ENCODE measurements around the gene SLC22A23.

The SLC22A23 gene, protein sequence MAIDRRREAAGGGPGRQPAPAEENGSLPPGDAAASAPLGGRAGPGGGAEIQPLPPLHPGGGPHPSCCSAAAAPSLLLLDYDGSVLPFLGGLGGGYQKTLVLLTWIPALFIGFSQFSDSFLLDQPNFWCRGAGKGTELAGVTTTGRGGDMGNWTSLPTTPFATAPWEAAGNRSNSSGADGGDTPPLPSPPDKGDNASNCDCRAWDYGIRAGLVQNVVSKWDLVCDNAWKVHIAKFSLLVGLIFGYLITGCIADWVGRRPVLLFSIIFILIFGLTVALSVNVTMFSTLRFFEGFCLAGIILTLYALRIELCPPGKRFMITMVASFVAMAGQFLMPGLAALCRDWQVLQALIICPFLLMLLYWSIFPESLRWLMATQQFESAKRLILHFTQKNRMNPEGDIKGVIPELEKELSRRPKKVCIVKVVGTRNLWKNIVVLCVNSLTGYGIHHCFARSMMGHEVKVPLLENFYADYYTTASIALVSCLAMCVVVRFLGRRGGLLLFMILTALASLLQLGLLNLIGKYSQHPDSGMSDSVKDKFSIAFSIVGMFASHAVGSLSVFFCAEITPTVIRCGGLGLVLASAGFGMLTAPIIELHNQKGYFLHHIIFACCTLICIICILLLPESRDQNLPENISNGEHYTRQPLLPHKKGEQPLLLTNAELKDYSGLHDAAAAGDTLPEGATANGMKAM

DNA sequence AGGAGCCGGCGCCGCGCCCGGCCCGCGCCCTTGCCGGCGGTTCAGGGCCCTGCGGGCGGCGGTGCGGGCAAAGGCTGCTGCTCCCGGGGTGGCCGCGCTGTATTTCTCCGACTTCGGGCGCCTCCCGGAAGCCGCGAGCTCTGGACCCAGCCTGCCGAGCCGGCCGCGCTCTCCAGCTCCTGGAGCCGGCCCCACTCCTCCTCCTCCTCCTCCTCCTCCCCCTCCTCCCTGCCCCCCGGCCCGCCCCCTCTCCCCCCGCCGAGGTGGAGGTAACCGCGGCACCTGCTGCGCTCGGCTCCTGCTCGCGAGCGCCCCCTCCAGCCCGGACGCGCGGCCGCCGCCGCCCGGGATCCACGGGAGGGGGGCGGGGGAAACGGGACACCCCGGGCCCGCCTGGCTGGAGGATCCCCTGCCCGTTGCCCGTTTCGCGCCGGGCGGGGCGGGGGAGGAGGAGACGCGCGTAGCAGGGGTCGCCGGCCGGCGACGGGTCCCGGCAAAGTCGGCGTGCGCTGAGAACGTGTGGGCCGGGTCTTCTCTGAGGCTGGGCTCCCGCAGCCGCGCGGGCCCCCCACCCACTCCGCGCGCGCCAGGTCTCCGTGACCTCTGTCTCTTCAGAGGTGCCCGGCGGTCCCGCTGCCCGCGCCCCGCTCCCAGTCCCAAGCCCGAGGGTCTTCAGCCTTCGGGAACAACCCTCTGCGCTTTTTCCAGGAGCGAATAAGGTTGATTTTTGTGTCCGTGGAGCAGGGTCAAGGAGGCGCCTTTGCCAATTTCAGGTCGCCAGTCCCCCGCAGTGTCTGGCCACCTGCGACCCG, at the start of gene SLC22A23:
TSS of gene SLC22A23 (minus strand) at position 153 of the 812 bp plus-strand sequence. CDS start 491 bp downstream, outside the sequence.
- in situ Hi-C loops (cut with MboI; ENCODE audit: low sequenced_read_pairs) = no loop called here

DNA sequence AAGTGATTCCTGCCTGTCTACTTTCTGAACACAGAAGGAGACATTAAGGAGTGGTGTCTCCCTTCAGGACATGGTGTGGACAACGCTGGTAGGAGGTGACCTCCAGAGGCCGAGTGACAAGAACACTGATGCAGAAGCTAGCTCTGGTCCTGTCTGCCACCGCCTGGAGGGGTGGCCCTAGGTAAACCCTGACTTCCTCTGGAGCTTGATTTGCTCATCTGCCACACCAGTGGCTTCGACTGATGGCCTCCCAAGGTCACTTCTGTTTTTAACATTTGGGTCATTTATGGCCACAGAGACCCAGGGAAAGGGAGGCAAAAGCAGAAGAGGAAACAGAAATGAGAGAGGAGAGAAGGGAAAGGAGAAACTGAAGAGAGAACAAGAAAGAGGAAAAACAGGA, 49.4 kb upstream of the SLC22A23 start:
- in situ Hi-C loops (cut with MboI; ENCODE audit: low sequenced_read_pairs) = no loop called here

DNA sequence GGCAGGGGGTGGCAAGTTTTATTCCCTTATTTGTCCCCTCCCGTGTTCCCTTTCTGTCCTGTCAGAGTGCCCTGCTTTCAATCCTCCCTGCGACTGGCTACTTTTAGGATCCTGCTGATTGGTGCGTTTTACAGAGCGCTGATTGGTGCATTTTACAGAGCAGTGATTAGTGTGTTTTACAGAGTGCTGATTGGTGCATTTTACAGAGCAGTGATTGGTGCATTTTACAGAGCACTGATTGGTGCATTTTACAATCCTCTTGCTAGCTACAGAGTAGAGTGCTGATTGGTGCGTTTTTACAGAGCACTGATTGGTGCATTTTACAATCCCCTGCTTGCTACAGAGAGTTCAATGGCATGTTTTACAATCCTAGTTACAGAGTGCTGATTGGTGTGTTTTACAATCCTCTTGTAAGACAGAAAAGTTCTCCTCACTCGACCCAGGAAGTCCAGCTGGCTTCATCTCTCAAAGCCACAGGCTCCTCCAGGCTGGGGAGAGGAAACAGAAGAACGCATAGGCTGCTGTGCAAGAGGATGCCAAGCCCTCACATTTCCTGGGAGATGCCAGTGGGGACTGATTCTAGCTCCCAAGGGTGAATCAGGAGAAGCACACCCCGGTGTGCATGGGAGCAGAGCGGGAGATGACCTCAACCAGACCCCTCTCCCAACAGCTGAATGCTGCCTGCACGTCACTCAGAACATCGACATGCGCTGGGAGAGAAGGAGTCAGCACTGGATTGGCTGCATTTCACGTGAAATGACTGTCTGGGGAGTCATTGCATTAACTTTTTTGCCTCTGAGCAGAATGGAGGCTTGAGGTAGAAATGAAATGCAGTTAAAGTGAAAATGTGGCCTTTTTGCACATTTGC, 48.3 kb upstream of the SLC22A23 start:
- in situ Hi-C loops (cut with MboI; ENCODE audit: low sequenced_read_pairs) = no loop called here

DNA sequence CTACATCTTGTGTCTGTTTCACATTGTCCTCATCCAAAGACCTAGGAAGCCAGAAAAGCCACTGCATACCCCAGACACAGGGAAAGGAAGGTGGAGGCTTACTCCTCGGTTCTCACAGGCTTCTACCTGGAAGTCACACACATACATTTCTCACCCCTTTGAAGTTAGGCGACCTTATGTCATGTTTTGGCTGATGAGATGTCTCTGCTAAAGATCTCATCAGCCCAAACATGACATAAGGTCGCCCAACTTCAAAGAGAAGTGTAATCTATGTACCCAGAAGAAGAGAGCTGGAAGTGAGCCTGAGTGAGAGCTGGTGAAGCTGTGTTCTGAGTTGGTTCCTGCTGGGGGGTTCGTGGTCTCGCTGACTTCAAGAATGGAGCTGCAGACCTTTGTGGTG, 47.5 kb upstream of the SLC22A23 start:
- in situ Hi-C loops (cut with MboI; ENCODE audit: low sequenced_read_pairs) = no loop called here

DNA sequence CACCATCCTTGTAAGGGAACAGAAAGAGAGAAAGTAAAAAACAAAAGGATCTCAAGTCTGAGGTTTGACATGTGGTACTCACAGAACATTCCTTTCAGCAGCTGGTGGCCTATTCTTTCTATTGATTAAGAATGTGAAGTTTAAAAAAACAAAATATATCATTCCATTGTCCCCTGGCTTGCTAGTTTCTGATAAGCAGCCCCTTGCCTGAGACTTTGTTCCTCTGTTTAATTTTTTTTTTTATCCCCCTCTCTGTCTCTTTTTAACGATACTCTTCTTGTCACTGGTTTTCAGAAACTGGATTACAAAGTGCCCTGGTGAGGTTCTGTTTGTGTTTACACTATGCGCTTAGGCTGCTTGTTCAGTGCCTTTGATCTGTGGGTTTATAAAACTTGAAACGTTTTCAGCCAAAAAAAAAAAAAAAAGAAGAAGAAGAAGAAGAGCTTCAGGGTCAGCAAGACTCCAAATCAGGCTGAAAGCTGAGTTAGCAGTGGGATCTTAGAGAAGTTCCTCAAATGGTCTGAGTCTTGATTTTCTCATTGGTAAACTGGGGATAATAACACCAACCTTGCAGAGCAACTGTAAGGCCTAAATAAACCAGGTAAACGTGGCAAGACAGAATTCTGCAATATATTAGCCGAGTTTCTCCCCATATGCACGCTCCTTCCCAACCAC, 45.1 kb upstream of the SLC22A23 start:
- in situ Hi-C loops (cut with MboI; ENCODE audit: low sequenced_read_pairs) = no loop called here

DNA sequence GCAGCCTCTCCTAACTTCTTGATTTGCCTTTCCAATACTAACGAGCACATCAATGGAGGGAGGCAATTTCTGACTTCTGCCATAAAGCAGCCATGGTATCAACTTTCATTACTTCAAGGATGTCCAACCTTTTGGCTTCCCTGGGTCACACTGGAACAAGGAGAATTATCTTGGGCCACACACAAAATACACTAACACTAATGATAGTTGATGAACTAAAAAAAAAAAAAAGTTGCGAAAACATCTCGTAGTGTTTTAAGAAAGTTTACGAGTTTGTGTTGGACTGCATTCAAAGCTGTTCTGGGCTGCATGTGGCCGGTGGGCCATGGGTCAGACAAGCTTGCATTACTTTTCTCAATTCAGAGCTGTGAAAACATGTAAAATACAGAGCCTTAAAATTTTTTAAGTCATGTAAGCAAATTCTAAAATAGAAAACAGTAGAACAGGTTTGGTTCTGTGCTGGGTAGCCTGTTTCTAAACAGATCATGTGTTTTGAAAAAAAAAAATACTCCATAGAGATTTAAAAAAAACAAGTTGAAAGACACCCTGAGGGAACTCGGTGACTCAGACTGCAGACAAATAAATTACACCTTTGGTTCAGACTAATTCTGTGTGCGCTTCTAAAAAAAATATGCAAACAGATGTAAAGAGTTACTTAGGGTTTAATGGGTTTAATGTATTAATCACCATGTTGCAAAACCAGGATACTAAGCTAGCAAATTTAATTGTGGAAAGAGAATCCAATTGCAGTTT, 43.6 kb upstream of the SLC22A23 start:
- in situ Hi-C loops (cut with MboI; ENCODE audit: low sequenced_read_pairs) = no loop called here

DNA sequence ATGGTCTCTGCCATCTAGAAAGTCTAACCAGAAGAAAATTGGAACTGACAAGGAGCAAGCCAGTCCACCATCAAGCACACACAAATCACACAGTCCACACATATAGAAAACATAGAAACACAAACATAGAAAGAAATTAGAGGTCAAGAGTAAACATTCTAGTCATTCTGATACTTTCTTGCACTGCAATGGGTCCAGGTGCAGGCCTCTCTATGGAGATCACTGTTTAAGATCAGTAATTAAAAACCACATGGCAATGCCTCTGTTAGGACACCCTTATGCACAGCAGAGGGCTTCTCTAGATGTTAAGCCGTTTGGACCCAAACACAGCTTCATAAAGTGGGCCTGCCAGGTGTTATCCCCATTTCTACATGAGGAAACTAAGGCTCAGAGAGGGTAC, 42.8 kb upstream of the SLC22A23 start:
- in situ Hi-C loops (cut with MboI; ENCODE audit: low sequenced_read_pairs) = no loop called here

DNA sequence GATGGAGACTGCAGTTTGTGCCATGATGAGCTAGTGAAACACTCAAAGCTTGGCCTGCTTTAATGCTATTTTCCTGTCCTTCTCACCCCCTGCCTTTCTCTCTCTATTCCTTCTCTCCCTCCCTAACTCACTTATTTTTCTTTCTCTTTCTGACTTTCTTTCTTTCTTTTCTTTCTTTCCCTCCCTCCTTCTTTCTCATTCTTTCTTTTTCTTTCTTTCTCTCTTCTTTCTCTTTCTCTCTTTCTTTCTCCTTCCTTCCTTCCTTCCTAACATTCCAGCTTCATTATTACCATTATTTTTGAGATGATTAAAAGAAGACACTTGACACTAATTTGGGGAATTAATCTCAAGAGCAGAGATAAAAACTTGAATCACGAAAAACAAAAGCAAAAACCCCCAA, 39.5 kb upstream of the SLC22A23 start:
- in situ Hi-C loops (cut with MboI; ENCODE audit: low sequenced_read_pairs) = no loop called here

DNA sequence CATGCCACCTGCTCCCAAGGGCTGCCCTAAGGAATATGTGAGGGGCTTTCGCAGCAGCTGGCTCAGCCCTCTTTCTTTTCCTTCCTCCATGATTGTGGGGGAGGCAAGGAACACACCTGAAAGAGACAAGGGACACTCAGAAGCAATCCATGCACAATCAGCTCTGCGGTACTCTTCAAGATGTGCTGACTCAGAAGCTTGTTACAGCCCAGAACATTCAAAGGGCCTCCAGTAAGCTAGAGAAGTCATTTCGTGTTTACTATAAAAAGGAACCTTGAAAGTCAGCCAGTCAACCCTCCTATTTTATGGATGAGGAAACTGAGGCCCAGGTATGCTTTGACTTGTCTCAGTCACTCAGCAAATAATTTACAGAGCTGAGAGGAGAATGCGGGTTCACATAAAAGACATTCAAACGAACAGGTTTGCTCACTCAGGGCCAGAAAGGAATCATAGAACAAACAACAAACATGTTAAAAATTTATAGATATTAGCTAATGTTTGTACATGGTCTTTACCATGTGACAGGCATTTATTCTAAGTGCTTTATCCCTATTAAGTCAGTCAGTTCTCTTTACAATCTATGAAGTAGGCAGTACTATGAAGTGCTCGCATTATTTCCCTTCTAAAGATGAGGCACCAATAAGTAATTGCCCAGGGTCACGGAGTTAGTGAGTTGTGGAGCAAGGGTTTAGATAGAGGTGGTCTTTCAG, 37.7 kb upstream of the SLC22A23 start:
- in situ Hi-C loops (cut with MboI; ENCODE audit: low sequenced_read_pairs) = no loop called here

DNA sequence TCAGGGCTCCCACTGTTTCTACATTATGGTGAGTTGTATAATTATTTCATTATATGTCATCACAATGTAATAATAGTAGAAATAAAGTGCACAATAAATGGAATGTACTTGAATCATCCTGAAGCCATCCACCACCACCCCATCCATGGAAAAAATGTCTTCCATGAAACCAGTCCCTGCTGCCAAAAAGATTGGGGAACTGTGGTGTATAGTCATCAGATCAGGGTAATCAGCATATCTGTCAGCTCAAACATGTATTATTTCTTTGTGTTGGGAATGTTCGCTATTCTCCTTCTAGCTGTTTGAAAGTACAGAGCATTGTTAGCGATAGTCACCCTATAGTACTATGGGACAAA, 33.8 kb upstream of the SLC22A23 start:
- in situ Hi-C loops (cut with MboI; ENCODE audit: low sequenced_read_pairs) = no loop called here

DNA sequence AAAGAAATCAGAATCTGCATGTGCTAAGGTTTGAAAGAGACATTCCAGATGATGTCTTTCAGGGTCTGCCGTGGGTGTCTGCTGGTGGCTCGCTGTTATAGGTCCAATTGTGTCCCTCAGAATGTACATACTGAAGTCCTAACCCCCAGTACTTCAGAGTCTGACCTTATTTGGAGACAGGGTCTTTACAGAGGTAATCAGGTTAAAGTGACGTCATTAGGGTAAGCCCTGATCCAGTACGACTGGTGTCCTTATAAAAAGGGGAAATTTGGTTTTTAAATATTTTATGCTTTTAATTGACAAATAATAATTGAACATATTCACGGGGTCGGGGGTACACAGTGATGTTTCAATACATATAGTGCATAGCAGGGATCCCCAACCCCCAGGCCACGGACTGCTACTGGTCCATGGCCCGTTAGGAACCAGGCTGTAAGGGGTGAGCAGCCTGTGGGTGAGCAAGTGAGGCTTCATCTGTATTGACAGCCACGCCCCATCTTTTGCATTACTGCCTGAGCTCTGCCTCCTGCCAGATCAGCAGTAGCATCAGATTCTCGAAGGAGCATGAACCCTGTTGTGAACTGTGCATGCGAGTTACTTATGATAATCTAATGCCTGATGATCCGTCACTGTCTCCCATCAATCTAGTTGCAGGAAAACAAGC, 33.2 kb upstream of the SLC22A23 start:
- in situ Hi-C loops (cut with MboI; ENCODE audit: low sequenced_read_pairs) = no loop called here

DNA sequence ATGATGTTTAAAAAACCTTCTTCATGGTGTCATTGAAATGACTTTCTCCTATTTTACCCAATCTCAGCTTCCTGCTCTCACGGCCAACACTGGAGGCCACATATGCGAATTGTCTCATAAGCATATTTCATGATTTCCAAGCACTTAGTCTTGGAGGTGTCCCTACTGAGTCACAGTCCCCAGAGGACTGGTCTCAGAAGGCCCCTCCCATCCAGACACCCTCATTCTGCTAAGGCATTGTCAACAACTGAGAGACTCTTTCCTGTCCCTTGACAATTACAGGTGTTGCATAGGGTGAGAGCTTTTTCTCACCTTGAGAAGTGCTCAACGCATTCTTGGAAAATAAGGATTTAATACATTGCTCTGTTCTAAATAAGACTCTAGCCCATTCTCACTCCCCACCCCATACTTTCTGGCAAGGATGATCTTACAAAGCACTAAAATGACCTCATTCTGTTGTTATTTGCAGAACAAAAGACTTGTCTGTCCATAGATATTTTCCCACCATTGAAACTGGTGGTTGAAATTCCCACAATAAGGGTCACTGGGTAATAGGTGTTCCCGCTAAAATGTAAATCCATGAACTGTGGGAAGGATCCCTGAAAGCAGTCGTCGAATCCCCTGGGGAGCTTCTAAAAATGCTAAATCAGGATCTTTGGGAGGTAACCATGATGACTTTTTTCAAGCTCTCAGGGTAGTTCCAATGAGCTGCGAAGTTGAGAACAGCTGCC, 32.3 kb upstream of the SLC22A23 start:
- in situ Hi-C loops (cut with MboI; ENCODE audit: low sequenced_read_pairs) = no loop called here

DNA sequence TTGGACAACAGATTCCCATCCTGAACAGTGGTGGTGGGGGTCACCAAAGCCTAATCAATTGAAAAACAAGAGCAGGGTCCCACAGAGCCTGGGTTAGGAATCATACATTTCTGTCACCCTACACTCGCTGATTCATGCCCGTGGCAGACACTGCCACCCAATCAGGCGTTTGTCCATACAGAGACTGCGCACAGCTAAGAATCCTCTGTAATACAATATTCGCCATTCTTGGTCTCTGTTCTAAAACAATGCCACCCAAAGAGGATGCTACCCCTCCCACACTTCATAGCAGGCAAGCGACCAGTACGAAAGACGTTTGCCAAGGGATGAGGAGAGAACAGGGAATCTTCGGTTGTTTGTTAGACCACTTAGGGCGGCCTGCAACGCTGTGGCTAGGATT, 28.1 kb upstream of the SLC22A23 start:
- in situ Hi-C loops (cut with MboI; ENCODE audit: low sequenced_read_pairs) = no loop called here

DNA sequence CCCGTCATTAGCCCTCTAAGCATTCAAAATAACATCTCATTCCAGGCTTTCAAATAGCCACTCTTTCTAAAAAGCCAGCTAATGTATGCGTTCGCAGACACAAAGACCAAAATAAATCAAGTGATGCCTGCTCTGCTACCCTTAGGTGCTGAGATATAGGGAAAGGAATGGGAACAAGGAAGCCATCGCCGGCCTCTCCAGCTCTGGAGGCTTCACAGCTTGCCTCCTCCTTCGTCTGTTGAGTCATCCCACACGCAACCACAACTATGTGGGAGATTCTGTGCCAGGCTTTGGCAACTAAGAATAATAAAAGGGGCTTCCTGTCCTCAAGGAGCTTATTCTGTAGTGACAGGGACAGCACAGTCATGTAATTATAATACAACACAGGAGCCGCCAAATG, 27.3 kb upstream of the SLC22A23 start:
- in situ Hi-C loops (cut with MboI; ENCODE audit: low sequenced_read_pairs) = no loop called here

DNA sequence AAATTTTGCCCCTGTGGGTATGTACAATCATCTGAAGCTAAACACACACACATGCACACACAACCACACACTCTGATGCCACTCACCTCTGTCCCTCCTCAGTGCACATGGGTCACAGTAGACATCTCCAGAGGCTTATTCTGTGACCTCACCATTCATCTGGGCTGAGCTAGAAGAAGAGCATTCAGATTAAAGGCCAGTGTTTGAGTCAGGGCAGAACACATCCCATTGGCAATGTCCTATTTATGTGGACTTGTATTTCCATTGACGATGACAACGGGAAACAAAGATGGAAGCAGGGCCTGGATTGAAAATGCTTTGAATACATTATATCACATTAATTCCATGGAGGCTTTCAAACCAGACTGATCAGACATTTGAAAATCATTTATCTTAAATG, 26.8 kb upstream of the SLC22A23 start:
- in situ Hi-C loops (cut with MboI; ENCODE audit: low sequenced_read_pairs) = no loop called here

DNA sequence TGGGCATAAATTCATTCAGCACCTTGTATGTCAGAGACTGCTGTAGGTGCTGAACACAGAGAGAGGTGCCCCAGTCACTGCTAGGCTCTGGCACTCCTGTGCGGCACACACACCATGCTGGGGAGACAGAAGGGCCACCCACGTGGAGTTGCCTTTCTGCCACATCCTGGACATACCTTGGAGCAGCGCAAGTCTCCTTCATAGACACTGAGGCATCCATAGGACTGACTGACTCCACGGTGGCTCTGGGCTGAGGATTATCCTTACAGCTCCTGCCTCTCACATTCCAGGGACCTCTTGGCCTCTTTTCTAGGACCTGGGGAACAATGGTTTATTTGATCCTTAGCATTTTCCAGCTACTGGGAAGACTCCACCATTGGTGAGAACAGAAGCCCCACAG, 26.0 kb upstream of the SLC22A23 start:
- in situ Hi-C loops (cut with MboI; ENCODE audit: low sequenced_read_pairs) = no loop called here

DNA sequence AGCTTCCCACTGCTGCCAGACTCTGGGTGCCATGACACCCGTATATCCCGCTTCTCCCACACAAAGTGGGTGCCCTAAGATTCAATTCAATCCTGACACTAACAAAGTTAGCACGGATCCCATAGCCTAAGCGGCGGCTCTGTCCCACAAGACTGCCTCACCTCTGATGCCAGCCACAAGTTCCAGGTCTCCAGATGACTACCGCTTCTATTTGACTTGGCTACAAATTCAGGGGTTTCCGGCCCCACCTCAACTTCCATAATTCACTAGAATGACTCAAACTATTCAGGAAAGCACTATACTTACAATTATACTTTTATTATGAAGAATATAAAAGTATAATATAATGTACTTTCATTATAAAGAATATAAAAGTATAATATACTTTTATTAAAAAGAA, 24.8 kb upstream of the SLC22A23 start:
- in situ Hi-C loops (cut with MboI; ENCODE audit: low sequenced_read_pairs) = no loop called here

DNA sequence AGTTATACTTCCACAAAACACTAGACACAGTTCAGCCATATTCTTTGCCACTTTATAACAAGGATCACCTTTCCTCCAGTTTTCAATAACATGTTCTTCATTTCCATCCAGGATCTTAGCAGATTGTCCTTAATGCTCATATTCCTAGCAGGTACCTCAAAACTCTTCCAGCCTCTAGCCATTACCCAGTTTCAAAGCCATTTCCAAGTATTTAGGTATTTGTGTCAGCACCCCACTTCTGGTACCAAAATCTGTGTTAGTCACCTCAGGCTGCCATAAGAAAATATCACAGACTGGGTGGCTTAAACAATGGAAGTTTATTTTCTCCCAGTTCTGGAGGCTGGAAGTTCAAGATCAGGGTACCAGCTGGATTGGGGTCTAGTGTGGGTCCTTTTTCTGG, 23.2 kb upstream of the SLC22A23 start:
- in situ Hi-C loops (cut with MboI; ENCODE audit: low sequenced_read_pairs) = no loop called here
